Measurements from ENCODE around the gene MAP3K7.
"Not testable (repeated sequence)": the region's sequence is repeated elsewhere in the genome, so short reads cannot be mapped to it uniquely, and the experiment has no call there.

The MAP3K7 gene

DNA sequence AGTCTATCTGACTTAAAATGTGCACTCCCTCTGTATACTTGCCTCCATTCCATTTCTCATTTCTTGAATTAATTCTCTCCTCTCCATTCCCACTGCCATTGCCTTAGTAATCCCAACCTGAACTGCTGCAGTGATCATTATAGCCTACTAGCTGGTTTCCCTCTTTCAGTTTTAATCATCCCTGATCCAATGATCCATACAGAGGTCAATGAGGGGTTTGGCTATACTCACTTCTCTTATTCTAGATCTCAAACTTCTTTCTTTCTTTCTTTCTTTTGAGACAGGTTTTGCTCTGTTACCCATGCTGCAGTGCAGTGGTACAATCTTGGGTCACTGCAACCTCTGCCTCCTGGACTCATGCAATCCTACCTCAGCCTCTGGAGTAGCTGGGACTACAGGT is 17.6 kb downstream of the MAP3K7 start:
- Histone ChIP-seq H3F3A (ENCODE audit: control insufficient read depth, insufficient read depth) (peaks cover 9% of the 10 kb centered on the region; the same call in 1 of the 2 replicates), H3K79me2 (ENCODE audit: control insufficient read depth, low read length) (peaks cover 10% of the 10 kb centered on the region; the same call in 1 of the 2 replicates), H4K20me1 (ENCODE audit: control insufficient read depth, insufficient read depth, low read depth, low read length) (0 out of 2 replicates have a peak, but pooled peaks cover 6% of the 10 kb centered on the region), H3K9me2 (replicated peaks; ENCODE audit: control insufficient read depth, low read length) (no peaks in the 10 kb centered on the region), H3K27me3 (ENCODE audit: control insufficient read depth, low read length) (no peaks in the 10 kb centered on the region), H3K36me3 (ENCODE audit: control insufficient read depth, low read length) (peaks cover 29% of the 10 kb centered on the region), H3K4me1 (ENCODE audit: control insufficient read depth, low read length) (no peaks in the 10 kb centered on the region), H3K4me2 (ENCODE audit: low read length) (no peak overlapping the region), H3K4me3 (ENCODE audit: low read length) (no peak overlapping the region), H3K9me3 (ENCODE audit: control insufficient read depth, insufficient read depth, low read length) (no peaks in the 10 kb centered on the region), H3K27ac (ENCODE audit: low read depth, low read length) (no peak overlapping the region)
- TF ChIP-seq, protein P1, sequence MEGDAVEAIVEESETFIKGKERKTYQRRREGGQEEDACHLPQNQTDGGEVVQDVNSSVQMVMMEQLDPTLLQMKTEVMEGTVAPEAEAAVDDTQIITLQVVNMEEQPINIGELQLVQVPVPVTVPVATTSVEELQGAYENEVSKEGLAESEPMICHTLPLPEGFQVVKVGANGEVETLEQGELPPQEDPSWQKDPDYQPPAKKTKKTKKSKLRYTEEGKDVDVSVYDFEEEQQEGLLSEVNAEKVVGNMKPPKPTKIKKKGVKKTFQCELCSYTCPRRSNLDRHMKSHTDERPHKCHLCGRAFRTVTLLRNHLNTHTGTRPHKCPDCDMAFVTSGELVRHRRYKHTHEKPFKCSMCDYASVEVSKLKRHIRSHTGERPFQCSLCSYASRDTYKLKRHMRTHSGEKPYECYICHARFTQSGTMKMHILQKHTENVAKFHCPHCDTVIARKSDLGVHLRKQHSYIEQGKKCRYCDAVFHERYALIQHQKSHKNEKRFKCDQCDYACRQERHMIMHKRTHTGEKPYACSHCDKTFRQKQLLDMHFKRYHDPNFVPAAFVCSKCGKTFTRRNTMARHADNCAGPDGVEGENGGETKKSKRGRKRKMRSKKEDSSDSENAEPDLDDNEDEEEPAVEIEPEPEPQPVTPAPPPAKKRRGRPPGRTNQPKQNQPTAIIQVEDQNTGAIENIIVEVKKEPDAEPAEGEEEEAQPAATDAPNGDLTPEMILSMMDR (IDR thresholded peaks at IDR 0.05; ENCODE audit: low read depth, low read length, poor library complexity, severe bottlenecking) = no peak
- no peak for TF ChIP-seq EZH2phosphoT487 (IDR thresholded peaks at IDR 0.05; ENCODE audit: borderline replicate concordance, low read length)

DNA sequence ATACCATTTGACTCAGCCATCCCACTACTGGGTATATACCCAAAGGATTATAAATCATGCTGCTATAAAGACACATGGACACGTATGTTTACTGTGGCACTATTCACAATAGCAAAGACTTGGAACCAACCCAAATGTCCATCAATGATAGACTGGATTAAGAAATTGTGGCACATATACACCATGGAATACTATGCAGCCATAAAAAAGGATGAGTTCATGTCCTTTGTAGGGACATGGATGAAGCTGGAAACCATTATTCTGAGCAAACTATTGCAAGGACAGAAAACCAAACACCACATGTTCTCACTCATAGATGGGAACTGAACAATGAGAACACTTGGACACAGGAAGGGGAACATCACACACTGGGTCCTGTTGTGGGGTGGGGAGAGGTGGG is 19.2 kb downstream of the MAP3K7 start:
- not testable (repeated sequence) for H3K27ac ChIP-seq (ENCODE audit: low read depth, low read length); H3K4me3 ChIP-seq (ENCODE audit: low read length); H3K4me2 ChIP-seq (ENCODE audit: low read length); H3K27me3 ChIP-seq (ENCODE audit: control insufficient read depth, low read length); H3K9me3 ChIP-seq (ENCODE audit: control insufficient read depth, insufficient read depth, low read length); H3K79me2 ChIP-seq (ENCODE audit: control insufficient read depth, low read length); H4K20me1 ChIP-seq (ENCODE audit: control insufficient read depth, insufficient read depth, low read depth, low read length); H3K9me2 ChIP-seq (replicated peaks; ENCODE audit: control insufficient read depth, low read length); H3K4me1 ChIP-seq (ENCODE audit: control insufficient read depth, low read length); H3F3A ChIP-seq (ENCODE audit: control insufficient read depth, insufficient read depth)
- H3K36me3 ChIP-seq (ENCODE audit: control insufficient read depth, low read length) = peaks cover 22% of the 10 kb centered on the region

DNA sequence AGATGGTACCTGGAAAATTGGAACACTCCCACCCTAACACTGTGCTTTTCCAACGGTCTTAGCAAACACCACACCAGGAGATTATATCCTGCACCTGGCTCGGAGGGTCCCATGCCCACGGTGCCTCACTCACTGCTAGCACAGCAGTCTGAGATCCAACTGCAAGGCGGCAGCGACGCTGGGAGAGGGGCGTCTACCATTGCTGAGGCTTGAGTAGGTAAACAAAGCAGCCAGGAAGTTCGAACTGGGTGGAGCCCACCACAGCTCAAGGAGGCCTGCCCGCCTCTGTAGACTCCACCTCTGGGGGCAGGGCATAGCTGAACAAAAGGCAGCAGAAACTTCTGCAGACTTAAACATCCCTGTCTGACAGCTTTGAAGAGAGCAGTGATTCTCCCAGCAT is 24.5 kb downstream of the MAP3K7 start:
- H3K4me3 ChIP-seq (ENCODE audit: low read length); H3K9me3 ChIP-seq (ENCODE audit: control insufficient read depth, insufficient read depth, low read length); H3K4me2 ChIP-seq (ENCODE audit: low read length); H3F3A ChIP-seq (ENCODE audit: control insufficient read depth, insufficient read depth); H3K4me1 ChIP-seq (ENCODE audit: control insufficient read depth, low read length); H4K20me1 ChIP-seq (ENCODE audit: control insufficient read depth, insufficient read depth, low read depth, low read length); H3K9me2 ChIP-seq (replicated peaks; ENCODE audit: control insufficient read depth, low read length); H3K27ac ChIP-seq (ENCODE audit: low read depth, low read length); H3K79me2 ChIP-seq (ENCODE audit: control insufficient read depth, low read length); H3K27me3 ChIP-seq (ENCODE audit: control insufficient read depth, low read length): not testable (repeated sequence)
- peaks cover 23% of the 10 kb centered on the region for H3K36me3 ChIP-seq (ENCODE audit: control insufficient read depth, low read length)

DNA sequence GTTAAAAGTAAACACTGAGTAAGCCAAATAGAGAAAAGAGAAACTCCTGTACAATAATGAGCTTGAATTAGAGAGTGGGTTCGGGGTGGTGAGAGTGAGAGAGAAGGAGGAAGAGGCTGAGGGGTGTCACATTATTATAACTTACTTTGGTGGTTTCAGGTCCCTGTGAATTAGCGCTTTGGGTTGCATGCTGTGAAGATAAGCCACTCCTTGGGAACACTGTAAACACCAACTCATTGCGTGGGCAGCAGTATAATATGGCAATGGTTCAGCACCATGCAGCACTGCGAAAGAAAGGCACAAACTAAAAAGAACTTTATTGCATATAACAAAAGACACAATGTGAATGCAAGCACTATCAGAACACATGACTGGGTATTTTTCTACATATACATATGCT is 26.9 kb downstream of the MAP3K7 start:
- Histone ChIP-seq H3F3A (ENCODE audit: control insufficient read depth, insufficient read depth) (no peaks in the 10 kb centered on the region), H3K4me2 (ENCODE audit: low read length) (no peak overlapping the region), H3K79me2 (ENCODE audit: control insufficient read depth, low read length) (no peaks in the 10 kb centered on the region), H3K27ac (ENCODE audit: low read depth, low read length) (no peak overlapping the region), H3K4me1 (ENCODE audit: control insufficient read depth, low read length) (no peaks in the 10 kb centered on the region), H3K4me3 (ENCODE audit: low read length) (no peak overlapping the region), H3K9me3 (ENCODE audit: control insufficient read depth, insufficient read depth, low read length) (no peaks in the 10 kb centered on the region), H3K27me3 (ENCODE audit: control insufficient read depth, low read length) (no peaks in the 10 kb centered on the region), H3K9me2 (replicated peaks; ENCODE audit: control insufficient read depth, low read length) (no peaks in the 10 kb centered on the region), H3K36me3 (ENCODE audit: control insufficient read depth, low read length) (peaks cover 37% of the 10 kb centered on the region), H4K20me1 (ENCODE audit: control insufficient read depth, insufficient read depth, low read depth, low read length) (no peaks in the 10 kb centered on the region)
- TF ChIP-seq EZH2phosphoT487 (IDR thresholded peaks at IDR 0.05; ENCODE audit: borderline replicate concordance, low read length) = no peak
- TF ChIP-seq, protein P1 (IDR thresholded peaks at IDR 0.05; ENCODE audit: low read depth, low read length, poor library complexity, severe bottlenecking) = no peak

Data from DOHH2 (cell line).